ENCODE results near the gene WDR1. TPM values are rescaled to one million over a fixed set of nuclear protein-coding genes. Genes with fewer than 3 reads are reported as not detected.

The WDR1 gene
- total RNA-seq, 1 experiment from 2014 or later: 258 TPM

DNA sequence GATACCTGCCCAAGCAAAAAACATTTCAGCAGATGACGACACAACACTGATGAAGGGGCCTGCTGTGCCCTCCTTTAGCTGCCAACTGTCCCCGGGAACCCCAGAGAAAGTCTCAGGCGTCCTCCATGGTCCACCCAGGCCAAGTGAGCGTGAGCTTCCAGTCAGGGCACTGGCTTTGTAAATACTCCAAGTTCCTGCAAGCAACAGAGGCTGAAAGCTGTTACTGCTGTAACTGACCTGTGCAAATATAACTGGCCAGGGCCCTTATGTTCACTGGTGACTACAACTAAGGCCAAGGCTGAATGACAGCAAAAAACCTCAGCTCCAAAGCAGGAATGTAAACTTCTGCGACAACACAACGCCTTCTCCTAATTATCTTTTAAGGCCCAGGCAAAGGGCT, 8.2 kb downstream of the WDR1 start:
- peaks cover 26% of the 10 kb centered on the region for H3K4me1 ChIP-seq (replicated peaks; ENCODE audit: insufficient read depth)

DNA sequence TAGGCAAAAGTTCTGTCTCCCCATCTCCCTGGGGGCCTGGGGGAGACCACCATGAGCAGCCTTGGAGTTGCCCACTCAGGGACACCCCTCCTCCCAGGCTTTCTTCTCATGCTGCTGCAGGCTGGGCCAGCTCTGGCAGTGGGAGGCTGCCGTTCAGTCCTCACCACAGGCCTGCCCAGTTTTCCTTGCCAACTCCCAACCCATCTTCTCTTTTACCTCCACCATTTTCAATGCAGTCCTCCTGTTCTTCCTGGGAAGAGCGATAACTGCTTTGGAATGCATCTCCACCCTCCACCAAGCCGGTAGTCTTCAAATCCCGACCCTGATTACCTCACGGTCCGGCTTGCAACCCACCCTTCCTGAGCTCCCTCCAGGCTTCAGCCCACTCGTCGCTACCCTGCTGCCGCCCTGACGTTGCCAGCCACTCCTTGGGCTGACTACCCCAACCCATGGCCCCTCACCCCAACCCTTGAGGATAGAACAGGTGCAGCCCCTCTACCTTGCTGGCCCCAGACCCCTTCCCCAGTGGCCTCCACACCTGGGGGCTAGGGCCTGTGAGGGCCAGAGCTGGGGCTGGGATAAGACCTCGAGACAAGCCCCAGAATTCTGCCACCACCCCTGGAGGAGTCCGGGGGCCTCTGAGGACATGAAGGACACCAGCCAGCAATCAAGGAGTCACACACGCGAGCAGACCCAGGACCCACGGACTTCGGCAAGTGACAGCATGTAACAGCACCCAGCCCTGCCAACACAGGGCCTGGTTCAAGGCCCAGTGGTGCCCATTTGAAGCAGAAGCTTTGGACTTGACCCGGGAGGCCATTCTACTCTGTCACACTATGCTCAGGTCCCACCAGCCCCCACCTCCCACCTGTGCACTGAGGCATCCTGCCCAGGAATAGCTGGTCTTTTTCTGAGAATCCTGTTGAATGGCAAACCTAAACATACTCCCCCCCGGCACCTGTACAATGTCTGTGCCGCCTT, 9.2 kb downstream of the WDR1 start:
- Histone ChIP-seq H3F3A (ENCODE audit: insufficient read depth, low read depth) (peaks cover 13% of the 10 kb centered on the region), H4K20me1 (ENCODE audit: insufficient read depth) (peaks cover 76% of the 10 kb centered on the region), H3K36me3 (ENCODE audit: low read depth) (peaks cover 15% of the 10 kb centered on the region; the same call in 1 of the 2 replicates), H3K9me3 (ENCODE audit: insufficient read depth, low read depth) (no peaks in the 10 kb centered on the region), H3K4me2 (peak overlapping the region; percentile 62; the same call in 1 of the 2 replicates), H3K4me1 (replicated peaks; ENCODE audit: insufficient read depth) (peaks cover 26% of the 10 kb centered on the region), H3K27ac (peak overlapping the region; percentile 41; the same call in 1 of the 2 replicates), H2AFZ (no peak overlapping the region), H3K79me2 (ENCODE audit: low read depth) (peaks cover 92% of the 10 kb centered on the region), H3K9me2 (ENCODE audit: insufficient read depth) (no peaks in the 10 kb centered on the region), H3K27me3 (ENCODE audit: insufficient read depth, low read depth) (no peaks in the 10 kb centered on the region), H3K4me3 (no peak overlapping the region)
- POLR2A ChIA-PET (ENCODE audit: unreplicated experiment): interaction anchor here (0.6 to 1.9 kb wide), 4 partner anchors 8 to 15 kb away, joined by 3 to 16 read pairs (median 6); partner anchors contain the start of gene WDR1
- intact Hi-C loops (cut with micrococcal nuclease; ENCODE audit: unreplicated experiment): loop anchor here (5.0 kb wide), 1 partner anchor 100 kb away; no protein-coding TSS in a partner anchor
- no peak for DNase-seq
- CTCF ChIA-PET: no interaction called here
- TSS peak; percentile 78 for BruUV-seq (replicated peaks)
- TF ChIP-seq EZH2 (IDR thresholded peaks at IDR 0.05; ENCODE audit: low read depth): no peak
- TF ChIP-seq, protein P1, sequence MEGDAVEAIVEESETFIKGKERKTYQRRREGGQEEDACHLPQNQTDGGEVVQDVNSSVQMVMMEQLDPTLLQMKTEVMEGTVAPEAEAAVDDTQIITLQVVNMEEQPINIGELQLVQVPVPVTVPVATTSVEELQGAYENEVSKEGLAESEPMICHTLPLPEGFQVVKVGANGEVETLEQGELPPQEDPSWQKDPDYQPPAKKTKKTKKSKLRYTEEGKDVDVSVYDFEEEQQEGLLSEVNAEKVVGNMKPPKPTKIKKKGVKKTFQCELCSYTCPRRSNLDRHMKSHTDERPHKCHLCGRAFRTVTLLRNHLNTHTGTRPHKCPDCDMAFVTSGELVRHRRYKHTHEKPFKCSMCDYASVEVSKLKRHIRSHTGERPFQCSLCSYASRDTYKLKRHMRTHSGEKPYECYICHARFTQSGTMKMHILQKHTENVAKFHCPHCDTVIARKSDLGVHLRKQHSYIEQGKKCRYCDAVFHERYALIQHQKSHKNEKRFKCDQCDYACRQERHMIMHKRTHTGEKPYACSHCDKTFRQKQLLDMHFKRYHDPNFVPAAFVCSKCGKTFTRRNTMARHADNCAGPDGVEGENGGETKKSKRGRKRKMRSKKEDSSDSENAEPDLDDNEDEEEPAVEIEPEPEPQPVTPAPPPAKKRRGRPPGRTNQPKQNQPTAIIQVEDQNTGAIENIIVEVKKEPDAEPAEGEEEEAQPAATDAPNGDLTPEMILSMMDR (conservative IDR thresholded peaks at IDR 0.05): no peak

More for the DNA sequence above, 8.2 kb downstream of the WDR1 start:
- BruUV-seq (replicated peaks): no TSS peak
- H3K4me2 ChIP-seq: no peak overlapping the region
- TF ChIP-seq, protein P1 (conservative IDR thresholded peaks at IDR 0.05): no peak
- TF ChIP-seq EZH2 (IDR thresholded peaks at IDR 0.05; ENCODE audit: low read depth): no peak
- H3K36me3 ChIP-seq (ENCODE audit: low read depth): peaks cover 8% of the 10 kb centered on the region; the same call in 1 of the 2 replicates
- H3K27me3 ChIP-seq (ENCODE audit: insufficient read depth, low read depth): no peaks in the 10 kb centered on the region
- peaks cover 92% of the 10 kb centered on the region for H3K79me2 ChIP-seq (ENCODE audit: low read depth)
- no peak for DNase-seq
- peaks cover 13% of the 10 kb centered on the region for H3F3A ChIP-seq (ENCODE audit: insufficient read depth, low read depth)
- intact Hi-C loops (cut with micrococcal nuclease; ENCODE audit: unreplicated experiment): loop anchor here (5.0 kb wide), 1 partner anchor 101 kb away; no protein-coding TSS in a partner anchor
- H2AFZ ChIP-seq: no peak overlapping the region
- peaks cover 75% of the 10 kb centered on the region for H4K20me1 ChIP-seq (ENCODE audit: insufficient read depth)
- H3K4me3 ChIP-seq: no peak overlapping the region
- no peak overlapping the region for H3K27ac ChIP-seq
- CTCF ChIA-PET: no interaction called here
- no peaks in the 10 kb centered on the region for H3K9me2 ChIP-seq (ENCODE audit: insufficient read depth)
- POLR2A ChIA-PET (ENCODE audit: unreplicated experiment): no interaction called here
- H3K9me3 ChIP-seq (ENCODE audit: insufficient read depth, low read depth): no peaks in the 10 kb centered on the region

DNA sequence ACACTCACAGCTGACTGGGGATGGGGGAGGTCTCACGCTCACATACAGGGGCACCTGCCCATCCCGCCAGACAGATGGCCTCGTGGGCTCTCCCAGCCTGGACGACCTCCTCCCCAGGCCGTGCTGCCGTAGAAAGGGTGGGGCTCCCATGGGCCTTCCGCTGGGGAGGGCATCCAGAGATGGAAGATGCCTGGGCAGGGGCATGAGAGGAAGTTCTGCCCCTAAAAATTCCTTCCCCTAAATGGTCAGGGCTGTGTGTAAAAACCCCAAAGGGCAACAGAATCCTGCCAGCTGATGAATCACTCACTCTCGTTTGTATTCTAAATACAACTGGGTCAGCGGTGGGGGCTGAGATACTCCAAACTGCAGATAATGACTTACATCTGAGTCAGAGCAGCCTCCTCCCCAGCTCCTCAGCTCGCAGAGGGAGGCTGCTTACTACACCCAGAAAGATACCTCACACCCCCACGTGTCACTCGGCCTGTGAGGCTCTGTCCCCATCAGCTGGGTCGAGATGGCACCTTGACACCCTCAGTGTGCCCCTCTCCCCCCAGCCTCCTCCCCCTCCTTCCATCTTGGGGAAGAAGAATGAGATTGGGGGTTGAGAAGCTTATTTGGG, 10.1 kb downstream of the WDR1 start:
- H3K27ac ChIP-seq: peak overlapping the region; percentile 67
- peaks cover 16% of the 10 kb centered on the region for H3F3A ChIP-seq (ENCODE audit: insufficient read depth, low read depth)
- peak overlapping the region; percentile 62 for H3K4me2 ChIP-seq
- no peaks in the 10 kb centered on the region for H3K27me3 ChIP-seq (ENCODE audit: insufficient read depth, low read depth)
- H3K9me3 ChIP-seq (ENCODE audit: insufficient read depth, low read depth): no peaks in the 10 kb centered on the region
- no peak overlapping the region for H2AFZ ChIP-seq
- H3K36me3 ChIP-seq (ENCODE audit: low read depth): peaks cover 13% of the 10 kb centered on the region; the same call in 1 of the 2 replicates
- no TSS peak for BruUV-seq (replicated peaks)
- CTCF ChIA-PET: no interaction called here
- intact Hi-C loops (cut with micrococcal nuclease; ENCODE audit: unreplicated experiment): loop anchor here (1.0 to 5.0 kb wide), 2 partner anchors 9 to 99 kb away; no protein-coding TSS in a partner anchor
- H4K20me1 ChIP-seq (ENCODE audit: insufficient read depth): peaks cover 72% of the 10 kb centered on the region
- TF ChIP-seq, protein P1 (conservative IDR thresholded peaks at IDR 0.05): no peak
- TF ChIP-seq EZH2 (IDR thresholded peaks at IDR 0.05; ENCODE audit: low read depth): no peak
- H3K9me2 ChIP-seq (ENCODE audit: insufficient read depth): no peaks in the 10 kb centered on the region
- POLR2A ChIA-PET (ENCODE audit: unreplicated experiment): interaction anchor here (0.6 to 1.9 kb wide), 4 partner anchors 9 to 14 kb away, joined by 3 to 16 read pairs (median 6); partner anchors contain the start of gene WDR1
- H3K4me1 ChIP-seq (replicated peaks; ENCODE audit: insufficient read depth): peaks cover 26% of the 10 kb centered on the region
- H3K4me3 ChIP-seq: peak overlapping the region; percentile 24; the same call in 1 of the 2 replicates
- H3K79me2 ChIP-seq (ENCODE audit: low read depth): peaks cover 92% of the 10 kb centered on the region
- DNase-seq: peak; percentile 76 to 93

All from PC-9 (cell line).